GM06990 (cell line): ENCODE results near the gene LBH.

ENCODE experiments used
- DNase-seq: peaks from one replicate; pipeline ENCODE4 v3.0.0-alpha.2; 2011; ENCODE audit not compliant: insufficient read length; ENCODE audit errors: extremely low read depth
- H3K27me3 ChIP-seq: replicated peaks from 2 replicates; pipeline ENCODE4 v1.6.0; 2011; ENCODE audit warnings: low read length; ENCODE audit not compliant: control insufficient read depth, insufficient read depth
- H3K36me3 ChIP-seq: 2 replicates; pipeline ENCODE4 v1.5.1; 2011; ENCODE audit warnings: low read length; ENCODE audit not compliant: control insufficient read depth, insufficient read depth
- H3K4me3 ChIP-seq: replicated peaks from 2 replicates; pipeline ENCODE4 v1.5.1; 2011; ENCODE audit warnings: low read depth, mild to moderate bottlenecking, control low read depth, low read length
- CTCF ChIP-seq: IDR thresholded peaks from 2 replicates; pipeline ENCODE4 v1.5.1; 2011; ENCODE audit warnings: low read length, control low read depth, mild to moderate bottlenecking, inconsistent platforms; ENCODE audit not compliant: insufficient read depth, poor library complexity, severe bottlenecking

Gene LBH

GRCh38 chr2:30300456-30301221 lies 69.3 kb downstream of the LBH start:
- Histone ChIP-seq H3K36me3 (no peaks in the 10 kb centered on the region), H3K27me3 (no peaks in the 10 kb centered on the region), H3K4me3 (no peak overlapping the region)
- no peak for TF ChIP-seq CTCF
- no peak for DNase-seq

GRCh38 chr2:30301551-30301950 lies 70.2 kb downstream of the LBH start:
- no peak overlapping the region for H3K4me3 ChIP-seq
- DNase-seq: no peak
- no peaks in the 10 kb centered on the region for H3K36me3 ChIP-seq
- TF ChIP-seq CTCF: no peak
- H3K27me3 ChIP-seq: no peaks in the 10 kb centered on the region

GRCh38 chr2:30302566-30302965 lies 71.2 kb downstream of the LBH start:
- no peak for TF ChIP-seq CTCF
- Histone ChIP-seq H3K36me3 (no peaks in the 10 kb centered on the region), H3K27me3 (no peaks in the 10 kb centered on the region), H3K4me3 (no peak overlapping the region)
- no peak for DNase-seq

GRCh38 chr2:30303095-30303494 lies 71.8 kb downstream of the LBH start:
- Histone ChIP-seq H3K4me3 (no peak overlapping the region), H3K36me3 (no peaks in the 10 kb centered on the region), H3K27me3 (no peaks in the 10 kb centered on the region)
- DNase-seq: no peak
- TF ChIP-seq CTCF: no peak

GRCh38 chr2:30305235-30305634 lies 73.9 kb downstream of the LBH start:
- DNase-seq: no peak
- TF ChIP-seq CTCF: no peak
- no peak overlapping the region for H3K4me3 ChIP-seq
- H3K36me3 ChIP-seq: no peaks in the 10 kb centered on the region
- H3K27me3 ChIP-seq: no peaks in the 10 kb centered on the region

- Histone ChIP-seq H3K36me3 (no peaks in the 10 kb centered on the region), H3K27me3 (no peaks in the 10 kb centered on the region), H3K4me3 (no peak overlapping the region)
- no peak for DNase-seq
- TF ChIP-seq CTCF: no peak
These were observed 75.2 kb downstream of the LBH start for GRCh38 chr2:30306522-30306921.
